OCI-M2 (cell line): Measurements from ENCODE around the gene CLEC4D.
A peak's percentile ranks its signal among the peaks of the same experiment; 100 is the strongest.
"Not testable (repeated sequence)": the region's sequence is repeated elsewhere in the genome, so short reads cannot be mapped to it uniquely, and the experiment has no call there.

Experiments
- DNase-seq: peaks from one replicate; lab custom pipeline; 2025; ENCODE audit not compliant: unreplicated experiment; lab: John Stamatoyannopoulos, UW

Gene CLEC4D

DNA sequence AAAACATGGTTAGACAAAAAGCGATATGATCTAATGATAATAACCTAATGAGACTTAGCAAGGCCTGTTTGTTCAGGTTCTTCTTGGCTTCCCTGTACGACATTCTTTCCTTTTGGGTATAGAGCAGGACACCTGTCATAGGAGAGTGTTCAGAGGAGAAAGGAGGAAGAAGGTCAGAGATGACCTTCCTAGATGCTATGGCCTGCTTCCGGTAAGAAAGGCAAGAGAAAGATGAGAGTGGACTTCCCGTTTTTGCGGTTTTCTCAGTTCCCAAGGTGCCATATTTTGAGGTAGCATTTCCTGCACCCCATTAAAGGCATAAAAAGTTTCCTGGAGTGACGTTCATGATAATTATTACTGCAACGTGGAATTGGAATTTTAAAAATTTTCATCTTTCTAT lies 18.7 kb downstream of the CLEC4D start:
- no peak for DNase-seq

- not testable (repeated sequence) for DNase-seq
Measured at GRCh38 chr12:8537820-8538219, 24.5 kb downstream of the CLEC4D start.

DNA sequence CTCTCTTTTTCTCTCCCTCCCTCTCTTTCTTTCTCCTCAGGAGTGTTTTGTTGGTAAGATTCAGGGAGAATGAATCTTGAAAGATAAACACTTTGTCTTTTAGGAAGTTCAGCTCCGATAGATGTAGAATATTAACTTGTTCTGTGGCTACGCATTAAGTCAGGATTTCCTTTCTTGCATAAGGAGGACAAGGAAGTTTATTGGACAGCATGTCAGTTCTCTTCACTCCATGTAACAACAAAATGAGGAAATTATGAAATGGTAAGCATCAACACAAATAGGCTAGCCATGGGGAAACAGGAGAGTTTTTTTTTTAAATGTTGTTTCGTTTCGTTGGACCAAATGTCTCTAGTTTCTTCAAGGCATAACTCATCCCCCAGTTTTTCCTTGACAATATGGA lies 27.5 kb downstream of the CLEC4D start, which contains the start of gene CLEC4E:
Gene CLEC4E (minus strand): TSS at position 75 of the 400 bp plus-strand sequence. CDS start 108 bp downstream, outside the sequence.
- DNase-seq = not testable (repeated sequence)

DNA sequence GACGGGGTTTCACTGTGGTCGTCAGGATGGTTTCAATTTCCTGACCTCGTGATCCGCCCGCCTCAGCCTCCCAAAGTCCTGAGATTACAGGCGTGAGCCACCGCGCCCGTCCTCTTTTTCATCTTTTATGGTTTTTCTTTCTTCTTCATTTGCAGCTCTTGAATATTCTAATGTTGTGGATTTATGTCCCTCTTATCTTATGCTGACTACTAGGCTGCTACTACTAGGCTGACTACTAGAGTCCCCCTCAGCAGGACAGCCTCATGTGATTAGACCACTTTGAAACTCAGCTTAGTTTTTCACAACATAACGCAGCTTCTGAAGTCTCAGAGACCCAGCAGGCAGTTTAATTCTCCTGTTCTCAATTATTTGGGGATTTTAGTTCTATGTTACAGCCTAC lies 28.3 kb downstream of the CLEC4D start:
- no peak for DNase-seq

GRCh38 chr12:8544295-8544694 lies 31.0 kb downstream of the CLEC4D start:
- DNase-seq = peak; percentile 38

DNA sequence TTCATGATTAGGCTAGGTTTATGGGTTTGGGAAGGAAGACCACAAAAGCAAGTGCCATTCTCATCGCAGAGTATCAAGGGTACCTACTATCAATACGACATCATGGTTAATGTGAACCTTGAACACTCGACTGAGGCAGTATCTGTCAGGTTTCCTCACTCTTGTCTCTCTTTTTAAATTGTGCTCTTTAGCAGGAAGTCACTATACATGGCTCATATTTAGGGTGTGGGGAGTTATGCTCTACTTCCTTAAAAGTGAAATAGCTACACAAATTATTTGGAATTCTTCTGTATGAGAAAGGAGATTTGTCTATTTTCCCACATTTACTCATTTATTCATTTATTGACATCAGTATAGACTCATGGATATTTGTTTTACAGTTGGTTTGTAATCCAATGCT lies 33.3 kb downstream of the CLEC4D start:
- DNase-seq = no peak

GRCh38 chr12:8547645-8548044 lies 34.3 kb downstream of the CLEC4D start:
- DNase-seq = no peak

DNA sequence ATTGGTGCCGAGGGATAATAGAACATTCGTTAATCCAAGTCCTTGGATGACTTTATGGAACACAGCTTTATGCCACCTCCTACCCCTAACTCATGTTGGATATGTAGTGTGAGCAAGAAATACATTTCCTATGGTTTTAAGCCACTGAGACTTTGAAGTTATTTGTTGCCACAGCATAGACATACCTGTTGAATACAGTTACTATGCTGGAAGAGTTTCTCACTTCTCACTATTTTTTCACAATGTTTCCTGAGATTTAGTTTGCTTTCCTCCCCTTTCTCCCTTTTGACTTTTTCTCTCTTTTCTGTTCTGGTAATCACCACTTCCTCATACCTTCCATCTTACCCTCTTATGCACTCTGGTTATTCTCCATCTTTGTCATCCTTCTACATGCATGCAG lies 34.9 kb downstream of the CLEC4D start:
- DNase-seq = no peak

GRCh38 chr12:8549381-8549780 lies 36.1 kb downstream of the CLEC4D start:
- no peak for DNase-seq

GRCh38 chr12:8553088-8553627 lies 39.9 kb downstream of the CLEC4D start:
- DNase-seq = no peak

GRCh38 chr12:8554451-8555195 lies 41.3 kb downstream of the CLEC4D start:
- DNase-seq = no peak

- DNase-seq = no peak
Measured at GRCh38 chr12:8556531-8557097, 43.3 kb downstream of the CLEC4D start.

- DNase-seq = no peak
Measured at GRCh38 chr12:8559676-8560075, 46.4 kb downstream of the CLEC4D start.

- no peak for DNase-seq
Measured at GRCh38 chr12:8561011-8561410, 47.7 kb downstream of the CLEC4D start.

DNA sequence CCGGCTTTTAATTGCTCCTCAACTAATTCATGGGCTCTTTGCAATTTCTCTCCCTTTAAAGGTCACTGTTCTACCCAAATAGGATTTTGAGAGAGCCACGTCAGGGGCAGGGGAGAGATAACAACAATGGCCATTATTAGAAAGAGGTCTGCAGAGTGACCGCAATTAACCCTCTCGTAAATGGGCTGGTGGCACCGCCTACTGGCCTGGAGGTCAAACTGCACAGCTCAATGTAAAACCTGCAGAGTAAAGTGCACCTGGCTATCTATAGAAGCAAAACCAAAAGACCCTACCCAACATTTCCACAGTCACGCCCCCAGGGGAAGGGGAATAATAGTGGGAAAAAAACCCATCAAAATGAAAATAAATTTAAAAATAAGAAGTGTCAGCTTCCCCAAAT lies 49.0 kb downstream of the CLEC4D start:
- no peak for DNase-seq

DNA sequence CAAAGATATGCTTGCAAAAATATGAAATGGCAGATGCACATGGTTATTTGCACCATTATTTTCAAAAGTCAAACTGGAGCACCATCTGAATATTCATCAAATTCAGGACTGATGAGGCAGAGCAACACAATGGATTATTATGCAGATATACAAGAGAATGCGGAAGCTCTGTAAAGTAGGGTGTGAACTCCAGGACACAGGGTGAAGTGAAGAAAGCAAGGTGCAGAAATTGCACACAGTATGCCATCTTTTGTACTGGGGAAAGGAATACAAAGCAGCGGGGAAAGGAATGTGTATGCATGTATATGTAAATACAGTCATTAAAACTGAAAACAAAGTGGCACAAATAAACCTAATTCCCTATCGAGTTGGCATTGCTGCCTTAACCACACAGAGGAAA lies 50.1 kb downstream of the CLEC4D start:
- DNase-seq = no peak

GRCh38 chr12:8564656-8565055 lies 51.4 kb downstream of the CLEC4D start:
- no peak for DNase-seq

GRCh38 chr12:8566052-8566451 lies 52.7 kb downstream of the CLEC4D start:
- not testable (repeated sequence) for DNase-seq

DNA sequence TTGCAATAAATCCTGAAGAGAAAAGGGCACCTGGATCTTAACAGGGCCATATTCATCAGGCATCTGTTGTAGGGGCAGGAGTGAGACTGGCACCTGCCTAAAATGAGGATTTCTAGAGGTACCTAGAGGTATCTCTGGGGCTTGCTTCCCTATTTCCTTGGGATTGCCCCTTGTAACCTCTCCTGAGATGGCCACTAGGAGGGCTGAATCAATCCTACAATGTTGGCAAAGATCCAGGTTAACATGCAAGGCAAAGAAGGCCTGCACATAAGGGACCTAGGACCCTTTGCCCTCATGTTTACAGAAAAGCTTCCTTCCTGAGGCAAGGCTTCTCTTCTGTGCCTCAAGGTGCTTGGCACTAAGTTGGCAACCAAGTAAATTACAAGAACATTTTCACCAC lies 53.2 kb downstream of the CLEC4D start:
- no peak for DNase-seq
